HG03521 (cell line): Measurements from ENCODE around the gene LORICRIN.

ENCODE experiments used
- ATAC-seq: cut with Tn5 transposase; IDR thresholded peaks from one replicate; pipeline ENCODE4 v1.9.1; 2021; ENCODE audit warnings: mild to moderate bottlenecking, moderate library complexity; ENCODE audit not compliant: unreplicated experiment

Gene LORICRIN

GRCh38 chr1:153248176-153248879, 11.2 kb upstream of the LORICRIN start:
- ATAC-seq = no peak

- no peak for ATAC-seq
Measured at GRCh38 chr1:153250166-153250565, 9.3 kb upstream of the LORICRIN start.

- ATAC-seq = no peak
Measured at GRCh38 chr1:153251087-153251486, 8.4 kb upstream of the LORICRIN start.

GRCh38 chr1:153251562-153251961, 7.9 kb upstream of the LORICRIN start:
- no peak for ATAC-seq

GRCh38 chr1:153251988-153252387, 7.5 kb upstream of the LORICRIN start:
- no peak for ATAC-seq

- no peak for ATAC-seq
Measured at GRCh38 chr1:153253076-153253475, 6.4 kb upstream of the LORICRIN start.

- no peak for ATAC-seq
Measured at GRCh38 chr1:153253693-153254092, 5.8 kb upstream of the LORICRIN start.

- ATAC-seq = no peak
Measured at GRCh38 chr1:153260585-153261280, 1.2 kb downstream of the LORICRIN start.

GRCh38 chr1:153261281-153262069, 2.0 kb downstream of the LORICRIN start:
- no peak for ATAC-seq

- no peak for ATAC-seq
Measured at GRCh38 chr1:153262070-153262366, 2.5 kb downstream of the LORICRIN start.

- no peak for ATAC-seq
Measured at GRCh38 chr1:153262462-153263157, 3.1 kb downstream of the LORICRIN start.

GRCh38 chr1:153265457-153265856, 6.0 kb downstream of the LORICRIN start:
- ATAC-seq = no peak

- ATAC-seq = no peak
Measured at GRCh38 chr1:153271711-153272110, 12.2 kb downstream of the LORICRIN start.

GRCh38 chr1:153272186-153272585, 12.7 kb downstream of the LORICRIN start:
- no peak for ATAC-seq

GRCh38 chr1:153277852-153278251, 18.4 kb downstream of the LORICRIN start:
- peak; percentile 62 for ATAC-seq

GRCh38 chr1:153288634-153289275, 29.3 kb downstream of the LORICRIN start:
- ATAC-seq = no peak

GRCh38 chr1:153291514-153291913, 32.0 kb downstream of the LORICRIN start:
- no peak for ATAC-seq

- no peak for ATAC-seq
Measured at GRCh38 chr1:153292185-153292584, 32.7 kb downstream of the LORICRIN start.

- no peak for ATAC-seq
Measured at GRCh38 chr1:153292740-153293479, 33.4 kb downstream of the LORICRIN start.

GRCh38 chr1:153293480-153293775, 33.9 kb downstream of the LORICRIN start:
- ATAC-seq = no peak
